ENCODE measurements around the gene ARHGEF25.
"Not testable (repeated sequence)": the region's sequence is repeated elsewhere in the genome, so short reads cannot be mapped to it uniquely, and the experiment has no call there.

Gene ARHGEF25

DNA sequence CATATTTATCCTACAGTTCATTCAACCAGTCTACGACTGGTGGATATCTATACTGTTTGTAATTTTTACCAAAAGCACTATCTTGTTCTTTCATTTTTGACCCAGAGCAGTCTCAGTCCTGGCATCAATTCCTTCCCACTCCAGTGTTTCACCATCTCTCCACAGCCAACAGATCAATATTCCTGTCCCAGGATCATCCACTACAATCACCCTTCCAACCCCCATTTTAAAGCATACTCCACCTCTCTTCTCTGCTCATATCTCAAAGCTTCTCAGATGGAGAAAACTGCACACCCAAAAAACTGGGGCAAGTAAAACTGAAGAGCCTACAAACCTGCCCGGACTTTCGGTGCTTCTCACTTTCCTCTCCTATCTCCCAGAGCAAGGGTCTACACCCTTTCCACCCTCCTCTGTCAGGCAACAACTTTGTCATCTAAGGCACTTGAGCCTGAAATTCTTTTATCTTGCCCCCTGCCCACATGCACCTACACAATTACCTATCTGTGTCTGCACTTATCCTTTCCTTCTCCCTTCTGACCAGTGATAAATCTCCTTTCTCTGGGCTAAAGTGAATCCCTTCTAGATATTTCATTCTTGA is 24.3 kb upstream of the ARHGEF25 start:
- H3K27me3 ChIP-seq (replicated peaks; ENCODE audit: control insufficient read depth, insufficient read depth, low read length), result no peaks in the 10 kb centered on the region; the same call in 1 of the 2 replicates
- no peak overlapping the region for H3K4me3 ChIP-seq (replicated peaks; ENCODE audit: low read depth, low read length)
- TF ChIP-seq, protein P1, sequence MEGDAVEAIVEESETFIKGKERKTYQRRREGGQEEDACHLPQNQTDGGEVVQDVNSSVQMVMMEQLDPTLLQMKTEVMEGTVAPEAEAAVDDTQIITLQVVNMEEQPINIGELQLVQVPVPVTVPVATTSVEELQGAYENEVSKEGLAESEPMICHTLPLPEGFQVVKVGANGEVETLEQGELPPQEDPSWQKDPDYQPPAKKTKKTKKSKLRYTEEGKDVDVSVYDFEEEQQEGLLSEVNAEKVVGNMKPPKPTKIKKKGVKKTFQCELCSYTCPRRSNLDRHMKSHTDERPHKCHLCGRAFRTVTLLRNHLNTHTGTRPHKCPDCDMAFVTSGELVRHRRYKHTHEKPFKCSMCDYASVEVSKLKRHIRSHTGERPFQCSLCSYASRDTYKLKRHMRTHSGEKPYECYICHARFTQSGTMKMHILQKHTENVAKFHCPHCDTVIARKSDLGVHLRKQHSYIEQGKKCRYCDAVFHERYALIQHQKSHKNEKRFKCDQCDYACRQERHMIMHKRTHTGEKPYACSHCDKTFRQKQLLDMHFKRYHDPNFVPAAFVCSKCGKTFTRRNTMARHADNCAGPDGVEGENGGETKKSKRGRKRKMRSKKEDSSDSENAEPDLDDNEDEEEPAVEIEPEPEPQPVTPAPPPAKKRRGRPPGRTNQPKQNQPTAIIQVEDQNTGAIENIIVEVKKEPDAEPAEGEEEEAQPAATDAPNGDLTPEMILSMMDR (IDR thresholded peaks at IDR 0.05; ENCODE audit: insufficient read depth, low read length, poor library complexity, severe bottlenecking), result no peak
- no peaks in the 10 kb centered on the region for H3K36me3 ChIP-seq (ENCODE audit: control insufficient read depth, insufficient read depth, low read length)
- DNase-seq (ENCODE audit: extremely low read depth, insufficient read length), result no peak

DNA sequence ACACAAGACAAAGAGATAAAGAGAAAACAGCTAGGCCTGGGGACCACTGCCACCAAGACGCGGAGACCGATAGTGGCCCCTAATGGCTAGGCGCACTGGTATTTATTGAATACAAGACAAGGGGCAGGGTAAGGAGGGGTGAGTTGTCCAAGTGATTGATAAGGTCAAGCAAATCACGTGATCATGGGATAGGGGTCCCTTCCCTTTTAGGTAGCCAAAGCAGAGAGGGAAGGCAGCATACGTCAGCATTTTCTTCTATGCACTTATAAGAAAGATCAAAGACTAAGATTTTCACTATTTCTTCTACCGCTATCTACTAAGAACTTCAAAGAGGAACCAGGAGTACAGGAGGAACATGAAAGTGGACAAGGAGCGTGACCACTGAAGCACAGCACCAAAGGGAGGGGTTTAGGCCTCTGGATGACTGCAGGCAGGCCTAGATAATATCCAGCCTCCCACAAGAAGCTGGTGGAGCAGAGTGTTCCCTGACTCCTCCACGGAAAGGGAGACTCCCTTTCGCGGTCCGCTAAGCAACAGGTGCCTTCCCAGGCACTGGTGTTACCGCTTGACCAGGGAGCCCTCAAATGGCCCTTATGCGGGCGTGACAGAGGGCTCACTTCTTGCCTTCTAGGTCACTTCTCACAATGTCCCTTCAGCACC is 22.2 kb upstream of the ARHGEF25 start:
- not testable (repeated sequence) for H3K27me3 ChIP-seq (replicated peaks; ENCODE audit: control insufficient read depth, insufficient read depth, low read length); H3K4me3 ChIP-seq (replicated peaks; ENCODE audit: low read depth, low read length); DNase-seq (ENCODE audit: extremely low read depth, insufficient read length)

DNA sequence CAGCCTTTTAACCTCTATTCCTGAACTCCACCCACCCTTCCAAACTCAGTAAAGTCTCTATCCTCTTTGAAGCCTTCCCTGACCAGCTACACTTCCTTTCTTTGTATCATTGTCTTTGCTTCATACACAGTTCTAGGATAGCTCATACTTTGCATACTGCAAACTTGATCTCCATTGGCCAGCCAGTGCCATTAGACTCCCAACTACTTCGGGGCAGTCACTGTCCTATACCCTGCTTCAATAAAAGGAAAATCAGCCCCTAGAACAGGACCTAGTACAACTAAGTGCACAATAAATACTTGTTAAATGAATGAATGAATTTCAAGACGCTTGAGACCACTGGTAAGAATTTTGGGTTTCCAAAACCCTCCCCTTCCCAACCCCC is 20.8 kb upstream of the ARHGEF25 start:
- TF ChIP-seq, protein P1 (IDR thresholded peaks at IDR 0.05; ENCODE audit: insufficient read depth, low read length, poor library complexity, severe bottlenecking), result no peak
- H3K4me3 ChIP-seq (replicated peaks; ENCODE audit: low read depth, low read length), result peak overlapping the region; percentile 75
- H3K36me3 ChIP-seq (ENCODE audit: control insufficient read depth, insufficient read depth, low read length), result peaks cover 2% of the 10 kb centered on the region
- H3K27me3 ChIP-seq (replicated peaks; ENCODE audit: control insufficient read depth, insufficient read depth, low read length), result no peaks in the 10 kb centered on the region
- no peak for DNase-seq (ENCODE audit: extremely low read depth, insufficient read length)

More for the DNA sequence above, 22.2 kb upstream of the ARHGEF25 start:
- not testable (repeated sequence) for H3K36me3 ChIP-seq (ENCODE audit: control insufficient read depth, insufficient read depth, low read length)

DNA sequence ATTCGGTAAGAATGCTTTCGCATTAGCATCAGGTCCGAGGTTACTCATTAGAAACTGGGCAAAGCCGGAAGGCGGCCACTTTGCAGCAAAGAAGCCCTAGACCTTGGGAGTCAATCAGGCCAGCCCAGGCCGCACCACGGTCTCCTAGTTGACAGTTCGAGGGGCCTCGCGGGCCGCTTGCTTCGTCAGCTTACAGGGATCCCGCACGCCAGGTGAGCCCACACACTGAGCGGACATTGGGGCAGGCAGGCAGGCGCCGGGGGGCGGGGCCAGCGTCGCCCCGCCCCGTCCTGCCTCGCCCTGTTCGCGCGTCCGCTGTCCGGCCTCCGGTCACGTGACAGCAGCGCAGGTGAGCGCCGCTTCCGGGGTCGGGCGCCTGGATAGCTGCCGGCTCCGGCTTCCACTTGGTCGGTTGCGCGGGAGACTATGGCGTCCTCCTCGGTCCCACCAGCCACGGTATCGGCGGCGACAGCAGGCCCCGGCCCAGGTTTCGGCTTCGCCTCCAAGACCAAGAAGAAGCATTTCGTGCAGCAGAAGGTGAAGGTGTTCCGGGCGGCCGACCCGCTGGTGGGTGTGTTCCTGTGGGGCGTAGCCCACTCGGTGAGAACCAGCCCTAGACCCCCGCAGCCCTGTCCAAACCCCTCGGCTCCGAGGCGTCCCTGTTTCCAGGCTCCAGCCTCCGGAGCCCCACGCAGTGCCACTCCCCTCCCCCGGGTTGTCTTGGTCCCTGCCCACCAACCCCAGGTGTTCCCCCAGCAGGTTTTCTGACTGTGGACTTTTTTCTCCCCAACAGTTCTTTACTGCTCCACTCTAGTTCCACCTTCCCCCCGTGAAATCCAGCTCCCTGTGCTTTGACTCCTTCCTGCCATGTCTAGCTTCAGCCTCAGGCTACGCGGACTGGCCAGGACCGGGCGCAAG is 20.1 kb upstream of the ARHGEF25 start, which contains the start of gene PIP4K2C:
PIP4K2C (plus strand) TSS at position 329 of the 918 bp plus-strand sequence; CDS start at position 427, 98 bp downstream.
- TF ChIP-seq, protein P1 (IDR thresholded peaks at IDR 0.05; ENCODE audit: insufficient read depth, low read length, poor library complexity, severe bottlenecking), result no peak
- Histone ChIP-seq H3K4me3 (replicated peaks; ENCODE audit: low read depth, low read length) (peak within 1 kb of the TSS; percentile 75), H3K27me3 (replicated peaks; ENCODE audit: control insufficient read depth, insufficient read depth, low read length) (no peaks in the 10 kb centered on the region), H3K36me3 (ENCODE audit: control insufficient read depth, insufficient read depth, low read length) (peaks cover 6% of the 10 kb centered on the region)
- peak; percentile 95 for DNase-seq (ENCODE audit: extremely low read depth, insufficient read length)

DNA sequence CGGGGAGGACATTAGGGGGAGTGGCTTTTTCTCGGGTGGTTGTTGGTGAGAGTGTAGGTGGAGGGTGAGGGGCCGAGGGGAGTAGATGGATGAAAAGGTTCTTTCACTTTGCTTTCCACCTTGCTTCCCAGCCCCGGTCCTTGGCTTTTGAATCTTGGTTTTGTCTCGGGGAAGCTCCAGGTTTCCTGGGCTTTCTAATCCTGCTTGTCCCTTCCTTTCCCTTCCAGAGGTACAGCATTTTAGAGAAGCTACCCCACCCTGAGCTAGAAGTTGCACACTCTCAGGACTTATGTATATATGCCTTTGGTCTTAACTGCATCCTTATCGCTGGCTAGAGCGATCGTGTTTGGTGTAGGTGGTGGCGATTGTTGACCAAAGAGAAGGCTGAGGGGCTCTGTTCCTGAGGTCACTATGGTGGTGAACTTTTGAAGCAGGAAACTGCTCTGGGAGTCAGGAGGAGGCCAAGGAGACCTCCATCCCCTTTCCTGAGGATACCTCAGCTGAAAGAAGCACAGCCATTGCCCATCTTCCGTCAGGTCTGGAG is 19.4 kb upstream of the ARHGEF25 start:
- DNase-seq (ENCODE audit: extremely low read depth, insufficient read length), result no peak
- H3K36me3 ChIP-seq (ENCODE audit: control insufficient read depth, insufficient read depth, low read length), result peaks cover 6% of the 10 kb centered on the region
- TF ChIP-seq, protein P1 (IDR thresholded peaks at IDR 0.05; ENCODE audit: insufficient read depth, low read length, poor library complexity, severe bottlenecking), result no peak

More for the DNA sequence above, 19.4 kb upstream of the ARHGEF25 start:
- H3K27me3 ChIP-seq (replicated peaks; ENCODE audit: control insufficient read depth, insufficient read depth, low read length), result no peaks in the 10 kb centered on the region
- peak overlapping the region; percentile 75 for H3K4me3 ChIP-seq (replicated peaks; ENCODE audit: low read depth, low read length)

All from GM06990 (cell line).